ENCODE data around the gene ROBO1. TPM values are rescaled to one million over a fixed set of nuclear protein-coding genes. Genes with fewer than 3 reads are reported as not detected.
A peak's percentile ranks its signal among the peaks of the same experiment; 100 is the strongest.

The ROBO1 gene
- polyA plus RNA-seq, 1 donor (not counting 4 experiments of a cell fraction or from before 2014, with no cell fraction given) = 27.1 TPM

DNA sequence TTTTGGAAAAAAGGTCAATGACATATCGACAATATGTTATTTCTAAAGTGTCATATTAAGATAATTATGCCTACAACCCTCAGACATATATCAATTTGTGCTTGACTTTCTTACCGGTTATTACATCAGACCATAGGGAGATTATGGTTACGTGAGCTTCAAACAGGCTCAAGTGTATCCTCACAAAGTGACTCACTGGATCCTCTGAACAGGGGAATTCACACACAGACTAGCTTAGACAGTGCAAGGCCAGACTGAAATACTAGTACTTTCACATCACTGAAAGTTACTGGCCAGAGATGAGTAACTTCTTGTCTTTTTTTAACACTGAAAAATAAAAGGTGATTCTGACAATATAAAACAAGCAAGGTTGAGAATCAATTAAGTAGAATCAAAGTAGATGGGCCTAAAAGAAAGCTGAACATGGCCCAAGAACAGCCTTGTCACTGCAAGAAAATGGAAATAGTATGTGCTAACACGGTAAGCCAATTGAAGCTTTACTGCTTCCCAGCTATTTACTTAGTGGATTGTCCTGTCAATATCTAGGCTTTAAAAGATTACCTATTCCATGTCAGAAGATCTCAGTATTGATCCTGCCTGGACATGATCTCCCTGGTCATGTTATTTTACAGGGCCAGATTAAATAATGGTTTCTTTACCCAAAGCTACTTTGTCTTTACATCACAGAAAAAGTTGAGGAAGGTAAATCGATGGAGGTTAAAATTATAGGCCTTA is 848.6 kb downstream of the ROBO1 start:
- H3K9me3 ChIP-seq (ENCODE audit: control insufficient read depth, low read depth, low read length) = no peaks in the 10 kb centered on the region
- dilution Hi-C loops (cut with MboI; ENCODE audit: extremely low pct_ligation_motif_present, low sequenced_read_pairs) = no loop called here
- H3K9me1 ChIP-seq (ENCODE audit: control insufficient read depth, extremely low read depth, insufficient read depth, low read length) = no peaks in the 10 kb centered on the region
- peak overlapping the region; percentile 86 for H3K27ac ChIP-seq (ENCODE audit: control insufficient read depth, insufficient read depth, low read length)
- peak overlapping the region; percentile 50 for H3K4me2 ChIP-seq (ENCODE audit: control insufficient read depth, extremely low read depth, insufficient read depth, low read depth, low read length)
- no peak overlapping the region for H2AFZ ChIP-seq (ENCODE audit: control insufficient read depth, low read length)
- no peaks in the 10 kb centered on the region for H3K36me3 ChIP-seq (ENCODE audit: control insufficient read depth in 2 of 2, extremely low read depth in 1 of 2, insufficient read depth in 2 of 2, low read length in 2 of 2)
- no peaks in the 10 kb centered on the region for H4K20me1 ChIP-seq (ENCODE audit: control insufficient read depth, extremely low read depth, insufficient read depth, low read length)
- H3K79me2 ChIP-seq (ENCODE audit: control insufficient read depth, insufficient read depth, low read length) = no peaks in the 10 kb centered on the region
- H3K4me1 ChIP-seq (ENCODE audit: control insufficient read depth, extremely low read depth, insufficient read depth, low read length) = peaks cover 13% of the 10 kb centered on the region
- FAIRE-seq = peak; percentile 39
- peak; percentile 33 for DNase-seq (ENCODE audit: low read depth, low spot score)
- no peak overlapping the region for H3K4me3 ChIP-seq (ENCODE audit: control insufficient read depth in 2 of 3, extremely low read depth in 1 of 3, insufficient read depth in 2 of 3, low read depth in 1 of 3, low read length in 3 of 3)
- no peak for TF ChIP-seq EZH2 (IDR thresholded peaks at IDR 0.05; ENCODE audit: low read length)
- TF ChIP-seq, protein P1, sequence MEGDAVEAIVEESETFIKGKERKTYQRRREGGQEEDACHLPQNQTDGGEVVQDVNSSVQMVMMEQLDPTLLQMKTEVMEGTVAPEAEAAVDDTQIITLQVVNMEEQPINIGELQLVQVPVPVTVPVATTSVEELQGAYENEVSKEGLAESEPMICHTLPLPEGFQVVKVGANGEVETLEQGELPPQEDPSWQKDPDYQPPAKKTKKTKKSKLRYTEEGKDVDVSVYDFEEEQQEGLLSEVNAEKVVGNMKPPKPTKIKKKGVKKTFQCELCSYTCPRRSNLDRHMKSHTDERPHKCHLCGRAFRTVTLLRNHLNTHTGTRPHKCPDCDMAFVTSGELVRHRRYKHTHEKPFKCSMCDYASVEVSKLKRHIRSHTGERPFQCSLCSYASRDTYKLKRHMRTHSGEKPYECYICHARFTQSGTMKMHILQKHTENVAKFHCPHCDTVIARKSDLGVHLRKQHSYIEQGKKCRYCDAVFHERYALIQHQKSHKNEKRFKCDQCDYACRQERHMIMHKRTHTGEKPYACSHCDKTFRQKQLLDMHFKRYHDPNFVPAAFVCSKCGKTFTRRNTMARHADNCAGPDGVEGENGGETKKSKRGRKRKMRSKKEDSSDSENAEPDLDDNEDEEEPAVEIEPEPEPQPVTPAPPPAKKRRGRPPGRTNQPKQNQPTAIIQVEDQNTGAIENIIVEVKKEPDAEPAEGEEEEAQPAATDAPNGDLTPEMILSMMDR (optimal IDR thresholded peaks at IDR 0.05 in 1 of 3, IDR thresholded peaks at IDR 0.05 in 1 of 3, conservative IDR thresholded peaks at IDR 0.05 in 1 of 3; ENCODE audit: extremely low read depth in 1 of 3, insufficient read depth in 2 of 3, low read length in 3 of 3) = no peak
- no peaks in the 10 kb centered on the region for H3K27me3 ChIP-seq (ENCODE audit: control insufficient read depth, extremely low read depth, insufficient read depth, low read length)
- H3K9ac ChIP-seq (ENCODE audit: control insufficient read depth, extremely low read depth, insufficient read depth, low read length) = peak overlapping the region; percentile 49

DNA sequence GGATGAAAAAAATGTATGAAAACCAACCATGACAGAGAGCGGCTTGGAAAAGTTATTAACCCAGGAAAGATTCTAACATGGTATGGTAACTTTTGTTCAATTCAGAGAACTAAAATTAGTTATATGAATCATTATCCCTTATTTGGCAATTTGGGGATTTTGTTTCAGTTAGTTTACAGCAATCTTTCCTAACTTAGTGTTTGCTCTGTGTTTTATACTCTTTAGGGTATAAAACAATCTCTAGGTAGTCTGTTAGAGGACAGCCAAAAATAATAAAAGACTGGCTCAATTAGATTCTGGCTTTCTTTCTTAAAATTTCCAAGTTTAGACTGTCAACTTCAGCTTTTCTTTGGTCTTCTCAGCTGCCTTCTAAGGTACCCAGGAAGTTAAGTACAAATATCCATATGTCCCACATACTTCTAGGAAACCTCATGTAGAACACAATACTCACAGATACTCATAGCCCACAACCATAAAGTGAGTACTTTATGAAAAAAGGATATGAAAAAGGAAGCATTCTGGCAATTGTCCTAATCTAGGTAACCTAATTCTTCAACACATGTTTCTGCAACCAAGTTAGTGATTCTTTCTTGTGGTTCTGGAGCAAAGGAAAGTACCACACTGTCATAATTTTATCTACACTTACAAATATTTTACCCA is 849.3 kb downstream of the ROBO1 start:
- DNase-seq (ENCODE audit: low read depth, low spot score) (no peak), FAIRE-seq (peak; percentile 52)
- Histone ChIP-seq H3K27me3 (ENCODE audit: control insufficient read depth, extremely low read depth, insufficient read depth, low read length) (no peaks in the 10 kb centered on the region), H3K9ac (ENCODE audit: control insufficient read depth, extremely low read depth, insufficient read depth, low read length) (peak overlapping the region; percentile 24), H4K20me1 (ENCODE audit: control insufficient read depth, extremely low read depth, insufficient read depth, low read length) (no peaks in the 10 kb centered on the region), H3K9me1 (ENCODE audit: control insufficient read depth, extremely low read depth, insufficient read depth, low read length) (no peaks in the 10 kb centered on the region), H3K36me3 (ENCODE audit: control insufficient read depth in 2 of 2, extremely low read depth in 1 of 2, insufficient read depth in 2 of 2, low read length in 2 of 2) (no peaks in the 10 kb centered on the region), H3K27ac (ENCODE audit: control insufficient read depth, insufficient read depth, low read length) (peak overlapping the region; percentile 86), H3K4me2 (ENCODE audit: control insufficient read depth, extremely low read depth, insufficient read depth, low read depth, low read length) (peak overlapping the region; percentile 33), H2AFZ (ENCODE audit: control insufficient read depth, low read length) (no peak overlapping the region), H3K79me2 (ENCODE audit: control insufficient read depth, insufficient read depth, low read length) (no peaks in the 10 kb centered on the region), H3K9me3 (ENCODE audit: control insufficient read depth, low read depth, low read length) (no peaks in the 10 kb centered on the region), H3K4me3 (ENCODE audit: control insufficient read depth in 2 of 3, extremely low read depth in 1 of 3, insufficient read depth in 2 of 3, low read depth in 1 of 3, low read length in 3 of 3) (no peak overlapping the region), H3K4me1 (ENCODE audit: control insufficient read depth, extremely low read depth, insufficient read depth, low read length) (peaks cover 13% of the 10 kb centered on the region)
- dilution Hi-C loops (cut with MboI; ENCODE audit: extremely low pct_ligation_motif_present, low sequenced_read_pairs) = no loop called here
- TF ChIP-seq, protein P1 (optimal IDR thresholded peaks at IDR 0.05 in 1 of 3, IDR thresholded peaks at IDR 0.05 in 1 of 3, conservative IDR thresholded peaks at IDR 0.05 in 1 of 3; ENCODE audit: extremely low read depth in 1 of 3, insufficient read depth in 2 of 3, low read length in 3 of 3) = no peak
- no peak for TF ChIP-seq EZH2 (IDR thresholded peaks at IDR 0.05; ENCODE audit: low read length)
